HFF-Myc (cell line): ENCODE results near the gene SRC.

Source experiments
- DNase-seq: peaks from one replicate; pipeline ENCODE4 v3.0.0-alpha.2; 2011; ENCODE audit warnings: low read depth; ENCODE audit errors: extremely low read depth
- H3K4me3 ChIP-seq: replicated peaks from 2 replicates; pipeline ENCODE4 v1.5.1; 2011; ENCODE audit warnings: low read depth, mild to moderate bottlenecking, control low read depth, low read length
- CTCF ChIP-seq: IDR thresholded peaks from 2 replicates; pipeline ENCODE4 v1.5.1; 2012; ENCODE audit warnings: mild to moderate bottlenecking, low read depth, low read length, control low read depth; ENCODE audit errors: missing control alignments

Gene SRC

GRCh38 chr20:37430778-37431460 lies 85.0 kb downstream of the SRC start:
- DNase-seq: no peak
- H3K4me3 ChIP-seq: no peak overlapping the region
- TF ChIP-seq CTCF: no peak

GRCh38 chr20:37431786-37432185 lies 85.8 kb downstream of the SRC start:
- DNase-seq: no peak
- no peak overlapping the region for H3K4me3 ChIP-seq
- no peak for TF ChIP-seq CTCF

- TF ChIP-seq CTCF: no peak
- no peak for DNase-seq
- H3K4me3 ChIP-seq: no peak overlapping the region
Measured at GRCh38 chr20:37432606-37433005, 86.7 kb downstream of the SRC start.

- no peak for DNase-seq
- no peak for TF ChIP-seq CTCF
- H3K4me3 ChIP-seq: no peak overlapping the region
Measured at GRCh38 chr20:37435607-37436006, 89.7 kb downstream of the SRC start.

- no peak for DNase-seq
- no peak for TF ChIP-seq CTCF
- no peak overlapping the region for H3K4me3 ChIP-seq
Measured at GRCh38 chr20:37436527-37437186, 90.7 kb downstream of the SRC start.

- H3K4me3 ChIP-seq: no peak overlapping the region
- no peak for TF ChIP-seq CTCF
- DNase-seq: no peak
Measured at GRCh38 chr20:37437676-37438075, 91.7 kb downstream of the SRC start.
